GM19025 (cell line): ENCODE data around the gene PTGDR2.

Experiments used
- ATAC-seq: cut with Tn5 transposase; IDR thresholded peaks from one replicate; pipeline ENCODE4 v1.9.1; 2021; ENCODE audit warnings: mild to moderate bottlenecking, low read depth, moderate library complexity; ENCODE audit not compliant: unreplicated experiment

The PTGDR2 gene

GRCh38 chr11:60855726-60856633 is at the start of gene PTGDR2:
PTGDR2 (minus strand) TSS chr11:60855950; CDS start chr11:60853722, 2,228 bp downstream.
- ATAC-seq, result no peak

GRCh38 chr11:60905047-60905446 is 49.3 kb upstream of the PTGDR2 start:
- ATAC-seq, result no peak

GRCh38 chr11:60902625-60903024 is 46.9 kb upstream of the PTGDR2 start:
- ATAC-seq, result no peak

GRCh38 chr11:60900673-60901404 is 45.1 kb upstream of the PTGDR2 start:
- ATAC-seq, result no peak

GRCh38 chr11:60899977-60900376 is 44.2 kb upstream of the PTGDR2 start:
- no peak for ATAC-seq

GRCh38 chr11:60899046-60899936 is 43.5 kb upstream of the PTGDR2 start:
- ATAC-seq, result no peak

GRCh38 chr11:60897496-60897895 is 41.7 kb upstream of the PTGDR2 start:
- ATAC-seq, result no peak

GRCh38 chr11:60895687-60896086 is 39.9 kb upstream of the PTGDR2 start:
- ATAC-seq, result no peak

- no peak for ATAC-seq
Observed at GRCh38 chr11:60891103-60891741, 35.5 kb upstream of the PTGDR2 start.

GRCh38 chr11:60890696-60891095 is 34.9 kb upstream of the PTGDR2 start:
- ATAC-seq, result no peak

GRCh38 chr11:60889869-60890311 is 34.1 kb upstream of the PTGDR2 start:
- ATAC-seq, result no peak

- no peak for ATAC-seq
Observed at GRCh38 chr11:60887556-60887955, 31.8 kb upstream of the PTGDR2 start.

GRCh38 chr11:60880643-60881282 is 25.0 kb upstream of the PTGDR2 start:
- no peak for ATAC-seq

GRCh38 chr11:60879971-60880588 is 24.3 kb upstream of the PTGDR2 start:
- ATAC-seq, result no peak

GRCh38 chr11:60879104-60879503 is 23.4 kb upstream of the PTGDR2 start:
- no peak for ATAC-seq

- no peak for ATAC-seq
Observed at GRCh38 chr11:60878245-60879101, 22.7 kb upstream of the PTGDR2 start.

GRCh38 chr11:60876168-60876485 is 20.4 kb upstream of the PTGDR2 start:
- ATAC-seq, result no peak

GRCh38 chr11:60875366-60876167 is 19.8 kb upstream of the PTGDR2 start:
- no peak for ATAC-seq
